ENCODE measurements around the gene RAI14.

The RAI14 gene

DNA sequence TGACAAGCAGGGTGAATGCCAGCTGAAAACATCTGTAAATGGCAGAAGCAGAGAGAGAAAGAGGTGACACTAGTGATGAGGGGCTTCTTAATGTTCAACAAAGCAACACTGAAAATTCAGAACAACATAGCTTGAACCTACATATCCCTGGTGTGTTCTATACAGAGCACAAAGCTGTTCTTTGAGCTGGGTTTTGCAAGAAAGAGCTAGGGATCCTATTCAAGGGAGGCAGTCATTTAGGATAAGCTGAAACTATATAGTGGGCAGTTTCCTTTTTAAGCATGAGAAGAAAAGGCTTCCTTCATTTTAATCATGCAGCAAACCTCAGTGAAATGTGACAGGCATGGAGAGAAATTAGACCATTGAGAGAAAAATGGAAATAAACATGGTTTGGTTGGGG, 45.6 kb upstream of the RAI14 start:
- Histone ChIP-seq H3K27ac (ENCODE audit: low read length) (no peak overlapping the region), H4K20me1 (ENCODE audit: insufficient read depth, low read length) (no peaks in the 10 kb centered on the region), H3K9ac (ENCODE audit: low read length) (no peak overlapping the region), H3K9me3 (ENCODE audit: insufficient read depth, low read length) (no peaks in the 10 kb centered on the region), H3K79me2 (ENCODE audit: low read length) (no peaks in the 10 kb centered on the region), H3K4me2 (ENCODE audit: low read length) (no peak overlapping the region), H3K27me3 (ENCODE audit: low read depth, low read length) (no peaks in the 10 kb centered on the region), H2AFZ (ENCODE audit: low read depth, low read length) (no peak overlapping the region), H3K36me3 (replicated peaks; ENCODE audit: low read depth, low read length) (no peaks in the 10 kb centered on the region), H3K4me3 (ENCODE audit: low read length) (no peak overlapping the region), H3K4me1 (ENCODE audit: low read length) (no peaks in the 10 kb centered on the region)
- no peak for TF ChIP-seq EZH2phosphoT487 (IDR thresholded peaks at IDR 0.05; ENCODE audit: low read depth)
- TF ChIP-seq, protein P1, sequence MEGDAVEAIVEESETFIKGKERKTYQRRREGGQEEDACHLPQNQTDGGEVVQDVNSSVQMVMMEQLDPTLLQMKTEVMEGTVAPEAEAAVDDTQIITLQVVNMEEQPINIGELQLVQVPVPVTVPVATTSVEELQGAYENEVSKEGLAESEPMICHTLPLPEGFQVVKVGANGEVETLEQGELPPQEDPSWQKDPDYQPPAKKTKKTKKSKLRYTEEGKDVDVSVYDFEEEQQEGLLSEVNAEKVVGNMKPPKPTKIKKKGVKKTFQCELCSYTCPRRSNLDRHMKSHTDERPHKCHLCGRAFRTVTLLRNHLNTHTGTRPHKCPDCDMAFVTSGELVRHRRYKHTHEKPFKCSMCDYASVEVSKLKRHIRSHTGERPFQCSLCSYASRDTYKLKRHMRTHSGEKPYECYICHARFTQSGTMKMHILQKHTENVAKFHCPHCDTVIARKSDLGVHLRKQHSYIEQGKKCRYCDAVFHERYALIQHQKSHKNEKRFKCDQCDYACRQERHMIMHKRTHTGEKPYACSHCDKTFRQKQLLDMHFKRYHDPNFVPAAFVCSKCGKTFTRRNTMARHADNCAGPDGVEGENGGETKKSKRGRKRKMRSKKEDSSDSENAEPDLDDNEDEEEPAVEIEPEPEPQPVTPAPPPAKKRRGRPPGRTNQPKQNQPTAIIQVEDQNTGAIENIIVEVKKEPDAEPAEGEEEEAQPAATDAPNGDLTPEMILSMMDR (IDR thresholded peaks at IDR 0.05; ENCODE audit: low read depth, low read length) = no peak

DNA sequence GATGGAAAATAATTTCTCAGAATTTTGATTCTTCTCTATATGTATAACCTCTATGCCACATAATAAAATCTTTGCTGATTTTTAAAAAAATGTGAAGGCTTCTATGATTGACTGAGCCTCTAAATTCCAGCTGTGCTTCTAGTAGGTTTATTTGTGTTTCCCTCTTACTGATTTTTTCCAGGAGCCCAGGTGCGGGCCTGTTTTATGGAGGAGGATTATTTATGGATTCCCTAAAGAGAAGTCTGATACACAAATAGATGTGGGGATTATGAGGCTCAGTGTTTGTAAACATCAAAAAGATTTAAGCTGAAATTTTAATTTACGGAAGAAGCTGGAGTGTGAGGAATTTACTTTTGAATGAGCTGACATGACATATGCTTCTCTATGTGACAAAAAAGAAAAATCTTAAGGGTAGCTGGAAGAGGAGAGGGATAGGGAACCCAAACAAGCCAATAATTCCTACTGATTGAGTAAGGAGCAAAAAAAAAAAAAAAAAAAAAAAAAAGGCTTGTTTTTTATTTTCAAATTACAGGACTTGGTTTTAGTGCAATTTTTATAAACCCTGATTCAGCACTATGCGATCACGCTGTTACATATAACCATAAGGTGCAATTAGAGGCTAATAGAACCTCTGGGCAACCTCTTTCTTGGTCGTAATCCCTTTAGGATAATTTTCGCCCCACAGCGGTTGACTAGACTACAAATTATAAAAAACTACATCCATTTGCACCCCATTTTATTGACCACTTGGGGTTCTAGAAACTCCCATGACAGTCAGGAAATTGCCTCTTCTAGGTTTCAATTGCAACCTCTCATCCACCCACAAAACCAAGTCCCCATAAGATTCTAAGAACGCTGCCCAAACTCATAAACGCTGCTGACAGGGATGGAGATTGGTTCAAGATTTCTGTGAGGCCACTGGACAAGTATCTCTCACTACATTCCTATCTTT, 44.4 kb upstream of the RAI14 start:
- Histone ChIP-seq H3K9me3 (ENCODE audit: insufficient read depth, low read length) (no peaks in the 10 kb centered on the region), H3K4me1 (ENCODE audit: low read length) (no peaks in the 10 kb centered on the region), H3K79me2 (ENCODE audit: low read length) (no peaks in the 10 kb centered on the region), H3K4me3 (ENCODE audit: low read length) (no peak overlapping the region), H3K36me3 (replicated peaks; ENCODE audit: low read depth, low read length) (no peaks in the 10 kb centered on the region), H3K9ac (ENCODE audit: low read length) (no peak overlapping the region), H2AFZ (ENCODE audit: low read depth, low read length) (no peak overlapping the region), H4K20me1 (ENCODE audit: insufficient read depth, low read length) (no peaks in the 10 kb centered on the region), H3K27ac (ENCODE audit: low read length) (no peak overlapping the region), H3K4me2 (ENCODE audit: low read length) (no peak overlapping the region), H3K27me3 (ENCODE audit: low read depth, low read length) (no peaks in the 10 kb centered on the region)
- TF ChIP-seq, protein P1 (IDR thresholded peaks at IDR 0.05; ENCODE audit: low read depth, low read length) = no peak
- no peak for TF ChIP-seq EZH2phosphoT487 (IDR thresholded peaks at IDR 0.05; ENCODE audit: low read depth)

DNA sequence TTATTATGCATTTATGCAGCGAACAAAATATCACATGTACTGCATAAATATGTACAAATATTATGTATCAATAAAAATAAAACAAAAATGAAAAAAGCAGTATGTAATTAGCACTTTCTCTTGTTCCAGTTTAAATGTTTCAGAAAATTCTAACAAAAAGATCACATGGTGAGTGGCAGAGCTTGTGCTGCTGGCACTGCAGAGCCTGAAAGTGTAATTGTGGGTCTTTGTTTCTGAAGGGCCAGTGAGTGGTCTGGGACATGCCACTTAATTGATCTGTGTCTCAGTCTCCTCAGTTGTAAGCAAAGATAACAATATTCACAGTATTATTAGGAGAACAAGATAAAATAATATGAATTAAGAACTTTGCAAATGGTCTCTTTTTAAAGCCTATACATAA, 39.5 kb upstream of the RAI14 start:
- Histone ChIP-seq H3K27ac (ENCODE audit: low read length) (no peak overlapping the region), H2AFZ (ENCODE audit: low read depth, low read length) (no peak overlapping the region), H3K36me3 (replicated peaks; ENCODE audit: low read depth, low read length) (no peaks in the 10 kb centered on the region), H4K20me1 (ENCODE audit: insufficient read depth, low read length) (no peaks in the 10 kb centered on the region), H3K4me1 (ENCODE audit: low read length) (peaks cover 12% of the 10 kb centered on the region), H3K27me3 (ENCODE audit: low read depth, low read length) (no peaks in the 10 kb centered on the region), H3K9ac (ENCODE audit: low read length) (no peak overlapping the region), H3K79me2 (ENCODE audit: low read length) (no peaks in the 10 kb centered on the region), H3K4me3 (ENCODE audit: low read length) (no peak overlapping the region), H3K4me2 (ENCODE audit: low read length) (no peak overlapping the region), H3K9me3 (ENCODE audit: insufficient read depth, low read length) (no peaks in the 10 kb centered on the region)
- TF ChIP-seq EZH2phosphoT487 (IDR thresholded peaks at IDR 0.05; ENCODE audit: low read depth) = no peak
- TF ChIP-seq, protein P1 (IDR thresholded peaks at IDR 0.05; ENCODE audit: low read depth, low read length) = no peak

DNA sequence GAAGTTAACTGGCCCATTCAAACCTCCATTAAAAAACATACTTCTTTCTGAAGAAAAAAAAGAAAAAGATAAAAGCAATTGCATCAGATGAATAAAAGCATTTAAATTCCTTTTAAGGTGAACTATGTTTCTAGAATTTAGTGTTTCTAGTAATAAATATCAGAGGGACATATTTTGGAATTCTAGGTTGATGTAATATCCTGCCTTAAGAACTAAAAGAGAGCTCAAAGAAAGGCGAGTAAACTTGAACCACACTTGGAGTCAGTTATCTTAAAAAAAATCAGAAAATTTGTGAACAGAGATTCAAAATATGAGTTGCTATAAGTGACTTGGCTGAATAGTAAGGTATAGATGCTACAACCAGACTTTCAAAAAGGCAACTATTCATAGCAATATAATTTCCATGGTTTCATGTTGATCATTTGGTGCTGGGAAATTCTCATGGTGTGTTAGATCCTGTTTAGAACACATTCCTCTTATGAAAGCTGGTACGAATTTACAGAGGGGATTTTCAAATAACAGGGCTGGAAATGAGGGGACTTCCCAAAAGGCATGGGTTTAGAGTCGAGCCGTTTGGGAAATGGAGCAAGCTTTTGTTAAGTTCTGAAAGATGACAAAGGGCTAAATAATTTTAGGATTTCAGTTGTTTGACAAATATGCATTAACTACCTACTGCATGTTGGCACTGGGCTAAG, 37.6 kb upstream of the RAI14 start:
- Histone ChIP-seq H3K27ac (ENCODE audit: low read length) (no peak overlapping the region), H2AFZ (ENCODE audit: low read depth, low read length) (peak overlapping the region; percentile 41; the same call in 1 of the 2 replicates), H3K4me1 (ENCODE audit: low read length) (peaks cover 18% of the 10 kb centered on the region), H3K27me3 (ENCODE audit: low read depth, low read length) (no peaks in the 10 kb centered on the region), H3K36me3 (replicated peaks; ENCODE audit: low read depth, low read length) (no peaks in the 10 kb centered on the region), H4K20me1 (ENCODE audit: insufficient read depth, low read length) (no peaks in the 10 kb centered on the region), H3K9me3 (ENCODE audit: insufficient read depth, low read length) (no peaks in the 10 kb centered on the region), H3K4me2 (ENCODE audit: low read length) (peak overlapping the region; percentile 26; the same call in 1 of the 2 replicates), H3K9ac (ENCODE audit: low read length) (no peak overlapping the region), H3K79me2 (ENCODE audit: low read length) (no peaks in the 10 kb centered on the region), H3K4me3 (ENCODE audit: low read length) (no peak overlapping the region)
- no peak for TF ChIP-seq EZH2phosphoT487 (IDR thresholded peaks at IDR 0.05; ENCODE audit: low read depth)
- TF ChIP-seq, protein P1 (IDR thresholded peaks at IDR 0.05; ENCODE audit: low read depth, low read length) = no peak

Measured in OCI-LY3 (cell line).